ENCODE results near the gene PTPRF. TPM values are rescaled to one million over a fixed set of nuclear protein-coding genes. Genes with fewer than 3 reads are reported as not detected.

The PTPRF gene
- total RNA-seq, 1 donor from 2014 or later = 155 TPM

GRCh38 chr1:43617011-43617410, 86.3 kb downstream of the PTPRF start:
- DNase-seq (ENCODE audit: low read depth) = no peak
- H3K4me3 ChIP-seq (ENCODE audit: low read depth, low read length) = no peak overlapping the region
- no peak for TF ChIP-seq CTCF (conservative IDR thresholded peaks at IDR 0.05; ENCODE audit: low read depth, low read length)

DNA sequence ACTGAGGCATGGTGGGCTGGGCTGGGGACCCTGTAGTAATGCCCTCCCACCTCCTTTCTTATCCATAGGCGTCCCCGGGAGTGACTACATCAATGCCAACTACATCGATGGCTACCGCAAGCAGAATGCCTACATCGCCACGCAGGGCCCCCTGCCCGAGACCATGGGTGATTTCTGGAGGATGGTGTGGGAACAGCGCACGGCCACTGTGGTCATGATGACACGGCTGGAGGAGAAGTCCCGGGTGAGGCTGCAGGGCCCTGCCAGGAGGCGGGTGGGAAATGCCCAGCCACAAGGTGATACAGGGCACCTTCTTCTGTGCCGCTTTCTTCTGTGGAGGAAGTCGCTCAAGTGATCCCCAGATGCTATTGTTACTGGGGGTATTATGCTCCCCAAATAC, 87.0 kb downstream of the PTPRF start:
- TF ChIP-seq CTCF (conservative IDR thresholded peaks at IDR 0.05; ENCODE audit: low read depth, low read length) = no peak
- no peak overlapping the region for H3K4me3 ChIP-seq (ENCODE audit: low read depth, low read length)
- DNase-seq (ENCODE audit: low read depth) = no peak

DNA sequence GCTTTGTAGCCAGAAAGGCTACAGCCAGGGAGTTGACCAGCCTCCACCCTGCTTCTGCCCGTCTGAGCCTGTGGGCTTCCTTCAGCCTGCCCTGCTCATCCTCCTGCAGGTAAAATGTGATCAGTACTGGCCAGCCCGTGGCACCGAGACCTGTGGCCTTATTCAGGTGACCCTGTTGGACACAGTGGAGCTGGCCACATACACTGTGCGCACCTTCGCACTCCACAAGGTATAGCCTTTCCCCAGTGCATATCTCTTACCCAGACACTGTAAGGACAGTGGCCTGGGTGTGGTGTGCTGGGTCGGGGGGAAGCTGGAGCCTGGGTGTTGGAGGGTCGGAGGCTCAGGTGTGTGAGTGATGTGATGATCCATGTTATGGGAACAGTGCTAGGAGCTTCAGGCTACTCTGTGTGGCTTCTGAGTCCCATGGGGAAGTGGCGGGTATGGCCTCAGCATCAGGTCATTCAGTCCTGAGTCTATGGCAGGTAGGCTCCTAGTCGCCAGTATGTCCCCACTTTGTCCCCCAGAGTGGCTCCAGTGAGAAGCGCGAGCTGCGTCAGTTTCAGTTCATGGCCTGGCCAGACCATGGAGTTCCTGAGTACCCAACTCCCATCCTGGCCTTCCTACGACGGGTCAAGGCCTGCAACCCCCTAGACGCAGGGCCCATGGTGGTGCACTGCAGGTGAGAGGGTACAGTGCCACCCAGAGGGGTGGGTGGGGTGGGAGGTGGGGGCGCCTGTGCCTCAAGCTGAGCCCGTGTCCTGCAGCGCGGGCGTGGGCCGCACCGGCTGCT, 88.0 kb downstream of the PTPRF start:
- H3K4me3 ChIP-seq (ENCODE audit: low read depth, low read length) = no peak overlapping the region
- no peak for DNase-seq (ENCODE audit: low read depth)
- no peak for TF ChIP-seq CTCF (conservative IDR thresholded peaks at IDR 0.05; ENCODE audit: low read depth, low read length)

DNA sequence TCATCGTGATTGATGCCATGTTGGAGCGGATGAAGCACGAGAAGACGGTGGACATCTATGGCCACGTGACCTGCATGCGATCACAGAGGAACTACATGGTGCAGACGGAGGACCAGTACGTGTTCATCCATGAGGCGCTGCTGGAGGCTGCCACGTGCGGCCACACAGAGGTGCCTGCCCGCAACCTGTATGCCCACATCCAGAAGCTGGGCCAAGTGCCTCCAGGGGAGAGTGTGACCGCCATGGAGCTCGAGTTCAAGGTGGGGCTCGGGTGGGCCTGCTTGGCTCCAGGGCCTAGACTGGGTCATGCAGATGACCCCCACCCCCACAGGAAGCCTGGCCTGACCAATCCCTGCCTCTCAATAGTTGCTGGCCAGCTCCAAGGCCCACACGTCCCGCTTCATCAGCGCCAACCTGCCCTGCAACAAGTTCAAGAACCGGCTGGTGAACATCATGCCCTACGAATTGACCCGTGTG, 88.7 kb downstream of the PTPRF start:
- H3K4me3 ChIP-seq (ENCODE audit: low read depth, low read length) = no peak overlapping the region
- DNase-seq (ENCODE audit: low read depth) = no peak
- no peak for TF ChIP-seq CTCF (conservative IDR thresholded peaks at IDR 0.05; ENCODE audit: low read depth, low read length)

DNA sequence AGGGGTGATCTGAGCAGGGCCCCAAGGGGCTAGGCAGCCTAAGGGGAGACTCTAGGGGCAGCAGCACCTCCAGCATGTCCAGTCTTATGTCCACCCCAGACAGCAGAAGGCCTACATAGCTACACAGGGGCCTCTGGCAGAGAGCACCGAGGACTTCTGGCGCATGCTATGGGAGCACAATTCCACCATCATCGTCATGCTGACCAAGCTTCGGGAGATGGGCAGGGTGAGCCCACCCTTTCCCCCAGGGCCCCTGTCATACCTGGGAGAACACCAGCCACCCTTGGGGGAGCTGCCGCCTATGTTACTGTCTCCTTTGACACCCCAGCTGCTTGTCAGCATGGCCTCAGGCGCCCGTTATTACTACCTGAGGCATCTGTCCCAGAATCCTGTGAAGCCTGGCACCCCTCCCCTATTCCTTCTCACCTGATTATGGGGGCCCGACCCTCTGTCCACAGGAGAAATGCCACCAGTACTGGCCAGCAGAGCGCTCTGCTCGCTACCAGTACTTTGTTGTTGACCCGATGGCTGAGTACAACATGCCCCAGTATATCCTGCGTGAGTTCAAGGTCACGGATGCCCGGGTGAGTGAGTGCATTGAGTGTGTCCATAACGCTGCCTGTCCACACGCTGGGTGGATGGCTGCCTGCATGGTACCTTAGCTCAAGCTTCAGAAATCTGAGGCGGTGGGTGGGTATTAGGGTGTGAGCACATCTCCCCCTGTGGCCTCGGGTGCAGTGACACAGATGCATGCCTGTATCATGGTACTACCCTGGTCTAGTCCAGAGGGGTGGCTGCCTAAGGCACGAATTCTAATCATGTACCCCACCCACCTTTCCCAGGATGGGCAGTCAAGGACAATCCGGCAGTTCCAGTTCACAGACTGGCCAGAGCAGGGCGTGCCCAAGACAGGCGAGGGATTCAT, 89.6 kb downstream of the PTPRF start:
- DNase-seq (ENCODE audit: low read depth) = no peak
- H3K4me3 ChIP-seq (ENCODE audit: low read depth, low read length) = no peak overlapping the region
- TF ChIP-seq CTCF (conservative IDR thresholded peaks at IDR 0.05; ENCODE audit: low read depth, low read length) = no peak

DNA sequence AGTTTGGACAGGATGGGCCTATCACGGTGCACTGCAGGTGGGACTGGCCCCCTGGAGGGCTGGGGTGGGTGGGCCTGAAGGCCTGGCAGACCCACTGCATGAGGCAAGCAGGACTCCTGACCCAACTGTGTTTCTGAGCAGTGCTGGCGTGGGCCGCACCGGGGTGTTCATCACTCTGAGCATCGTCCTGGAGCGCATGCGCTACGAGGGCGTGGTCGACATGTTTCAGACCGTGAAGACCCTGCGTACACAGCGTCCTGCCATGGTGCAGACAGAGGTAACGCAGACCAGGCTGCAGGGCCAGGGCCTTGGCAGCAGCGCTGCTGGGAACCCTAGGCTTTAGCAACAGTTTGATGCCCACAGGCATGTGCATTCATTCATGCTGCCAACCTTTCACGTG, 90.3 kb downstream of the PTPRF start:
- no peak for TF ChIP-seq CTCF (conservative IDR thresholded peaks at IDR 0.05; ENCODE audit: low read depth, low read length)
- no peak overlapping the region for H3K4me3 ChIP-seq (ENCODE audit: low read depth, low read length)
- no peak for DNase-seq (ENCODE audit: low read depth)

Measured in epithelial cell of proximal tubule (primary cell).